GM12878 (cell line): ENCODE data around the gene CMSS1. TPM values are rescaled to one million over a fixed set of nuclear protein-coding genes. Genes with fewer than 3 reads are reported as not detected.

ENCODE experiments used
- ATAC-seq: fragments of 200-7000 bp; cut with Tn5 transposase; 3 replicates; pipeline ENCODE4 v1.9.1; 2020; ENCODE audit warnings: mild to moderate bottlenecking, moderate library complexity
- BruUV-seq: library from RNA; stranded (reverse); fragments of 400-500 nt; replicated peaks from 2 replicates; lab custom pipeline; 2021; lab: Mats Ljungman, UMichigan
- CTCF ChIA-PET: fragments of 300-600 bp; sonication (Branson Sonifier 250); formaldehyde crosslinking; extraction: SDS; loops from one replicate; lab custom pipeline; 2021; ENCODE audit warnings: inconsistent platforms; lab: Yijun Ruan, JAX
- POLR2A ChIA-PET: fragments of 350-600 bp; formaldehyde crosslinking; extraction: SDS; loops from one replicate; lab custom pipeline; 2021; ENCODE audit warnings: inconsistent platforms; lab: Charles Lee
- RAD21 ChIA-PET: fragments of 300-600 bp; sonication (Branson Sonifier 250); formaldehyde crosslinking; loops from one replicate; lab custom pipeline; 2023; ENCODE audit warnings: antibody characterized with exemption; ENCODE audit not compliant: unreplicated experiment; lab: Charles Lee
- SMC1A ChIA-PET: fragments of 300-600 bp; sonication (Branson Sonifier 250); formaldehyde crosslinking; loops from one replicate; lab custom pipeline; 2023; ENCODE audit not compliant: unreplicated experiment, uncharacterized antibody; lab: Charles Lee
- DNase-seq: peaks from one replicate; pipeline ENCODE4 v3.0.0-alpha.2; 2011; ENCODE audit warnings: low read depth, low spot score
- FAIRE-seq: peaks from 3 replicates; lab custom pipeline; 2011; peaks lifted over from hg19 to GRCh38; lab: Jason Lieb, UNC
- H2AFZ ChIP-seq: 2 replicates; pipeline ENCODE4 v1.6.0; 2011; ENCODE audit warnings: low read depth, low read length, control low read depth; ENCODE audit not compliant: control insufficient read depth
- H3K27ac ChIP-seq: 2 replicates; pipeline ENCODE4 v1.5.1; 2011; ENCODE audit warnings: control low read depth; ENCODE audit not compliant: control insufficient read depth, insufficient read depth
- H3K27me3 ChIP-seq, 2 experiments: replicated peaks in 1 of 2; 2 replicates each; pipeline versions ENCODE4 v1.6.0 to v1.6.1; 2011; ENCODE audit warnings: low read length in 1 of 2; ENCODE audit not compliant: control insufficient read depth in 2 of 2, insufficient read depth in 2 of 2
- H3K36me3 ChIP-seq, 2 experiments: 2 replicates each; pipeline ENCODE4 v1.5.1; 2011; ENCODE audit warnings: low read length in 1 of 2; ENCODE audit not compliant: control insufficient read depth in 2 of 2, insufficient read depth in 2 of 2
- H3K4me1 ChIP-seq: 2 replicates; pipeline ENCODE4 v1.6.1; 2011; ENCODE audit warnings: mild to moderate bottlenecking, low read length, moderate library complexity, mixed read lengths; ENCODE audit not compliant: control insufficient read depth, insufficient read depth
- H3K4me2 ChIP-seq: 2 replicates; pipeline ENCODE4 v1.6.0; 2011; ENCODE audit warnings: control low read depth; ENCODE audit not compliant: control insufficient read depth, insufficient read depth
- H3K4me3 ChIP-seq: fragments of 200-600 bp; sonication (generic); 2 replicates; pipeline ENCODE4 v1.5.1; 2016
- H3K79me2 ChIP-seq: 2 replicates; pipeline ENCODE4 v1.6.0; 2011; ENCODE audit warnings: low read length; ENCODE audit not compliant: control insufficient read depth, insufficient read depth
- H3K9ac ChIP-seq: 2 replicates; pipeline ENCODE4 v1.8.0; 2011; ENCODE audit warnings: low read length, control low read depth, mixed read lengths; ENCODE audit not compliant: control insufficient read depth, insufficient read depth
- H3K9me3 ChIP-seq: replicated peaks from 3 replicates; pipeline ENCODE4 v1.5.1; 2011; ENCODE audit warnings: mild to moderate bottlenecking, low read length; ENCODE audit not compliant: control insufficient read depth, insufficient read depth
- H4K20me1 ChIP-seq: 2 replicates; pipeline ENCODE4 v1.6.0; 2011; ENCODE audit not compliant: control insufficient read depth, insufficient read depth
- ATF3 ChIP-seq: IDR thresholded peaks from 2 replicates; pipeline ENCODE4 v1.6.1; 2011; ENCODE audit warnings: low read depth, mild to moderate bottlenecking, low read length, moderate library complexity, borderline replicate concordance; ENCODE audit errors: extremely low read depth
- CEBPB ChIP-seq, 2 experiments: fragments of 150-350 bp in 1 of 2; IDR thresholded peaks; 2 replicates each; pipeline ENCODE4 v1.6.1; 2012 to 2014; ENCODE audit warnings: low read depth in 2 of 2, low read length in 2 of 2, borderline replicate concordance in 1 of 2, inconsistent platforms in 1 of 2
- LARP7 ChIP-seq: fragments of 450-650 bp; IDR thresholded peaks from 2 replicates; pipeline ENCODE4 v1.6.1; 2017; ENCODE audit warnings: mild to moderate bottlenecking
- MEF2A ChIP-seq: IDR thresholded peaks from 2 replicates; pipeline ENCODE4 v1.6.1; 2011; ENCODE audit warnings: low read depth, mild to moderate bottlenecking, low read length, moderate library complexity; ENCODE audit not compliant: insufficient read depth
- NR2C2 ChIP-seq: IDR thresholded peaks from 2 replicates; pipeline ENCODE4 v1.6.1; 2011; ENCODE audit warnings: borderline replicate concordance, low read depth; ENCODE audit not compliant: control insufficient read depth, insufficient read length
- PKNOX1 ChIP-seq: fragments of 450-650 bp; IDR thresholded peaks from 2 replicates; pipeline ENCODE4 v1.6.1; 2016; ENCODE audit warnings: mild to moderate bottlenecking
- RBBP5 ChIP-seq: fragments of 200-600 bp; sonication (generic); conservative IDR thresholded peaks from 2 replicates; pipeline ENCODE4 v1.6.1; 2016
- RUNX3 ChIP-seq: IDR thresholded peaks from 2 replicates; pipeline ENCODE4 v1.6.1; 2012; ENCODE audit warnings: low read length, inconsistent platforms
- SIX5 ChIP-seq: IDR thresholded peaks from 2 replicates; pipeline ENCODE4 v1.6.1; 2011; ENCODE audit warnings: mild to moderate bottlenecking, low read depth, low read length, moderate library complexity; ENCODE audit not compliant: severe bottlenecking
- SREBF2 ChIP-seq: IDR thresholded peaks from 2 replicates; pipeline ENCODE4 v1.6.1; 2012; ENCODE audit warnings: mild to moderate bottlenecking, low read length
- SUZ12 ChIP-seq: fragments of 200-600 bp; sonication (generic); IDR thresholded peaks from one replicate; pipeline ENCODE4 v1.6.1; 2018; ENCODE audit warnings: antibody characterized with exemption, mild to moderate bottlenecking; ENCODE audit not compliant: unreplicated experiment
- ZNF24 ChIP-seq: fragments of 450-650 bp; IDR thresholded peaks from 2 replicates; pipeline ENCODE4 v1.6.1; 2017; ENCODE audit warnings: antibody characterized with exemption, mild to moderate bottlenecking
- ZNF687 ChIP-seq: fragments of 450-650 bp; IDR thresholded peaks from 2 replicates; pipeline ENCODE4 v1.6.1; 2017; ENCODE audit warnings: mild to moderate bottlenecking, moderate library complexity
- WGBS: methylation state at CpG from one replicate; pipeline ENCODE4 v1.1.6; 2016; ENCODE audit warnings: low lambda C conversion rate; ENCODE audit not compliant: insufficient replicate concordance, insufficient coverage; ENCODE audit errors: missing lambda C conversion rate; 5-methylcytosine and 5-hydroxymethylcytosine counted together
- in situ Hi-C: fragments of 300-500 bp; cut with MboI; formaldehyde crosslinking; loops from 9 replicates; pipeline ENCODE4 v1.14.3; 2018; ENCODE audit warnings: mixed read lengths
- intact Hi-C: fragments of 100-400 bp; cut with micrococcal nuclease; formaldehyde crosslinking; loops from one replicate; pipeline ENCODE4 v1.14.2; 2022; ENCODE audit not compliant: unreplicated experiment
- polyA plus RNA-seq, 11 experiments: library from polyadenylated mRNA; depleted of rRNA in 4 of 11; unstranded in 6 of 11; stranded (reverse) in 5 of 11; fragments of >200 nt; fragmentation: Nextera tagmentation in 4 of 11; fragmentation: Illumina TruSeq in 1 of 11; extraction: Ambion mirVana in 4 of 11; extraction: Trizol in 1 of 11; gene quantifications; 1 replicate in 1 of 11; 2 replicates in 10 of 11; pipeline versions ENCODE4 v1.2.1 to v1.2.3, GENCODE V29; 2011 to 2016; ENCODE audit warnings: inconsistent platforms in 2 of 11, missing spikeins in 2 of 11, low read depth in 1 of 11
- total RNA-seq, 4 experiments: library from RNA; depleted of rRNA in 3 of 4; stranded (reverse); fragments of >200 nt in 3 of 4; fragmentation: Illumina TruSeq in 1 of 4; extraction: Trizol in 1 of 4; gene quantifications; 2 replicates each; pipeline versions ENCODE4 v1.2.1 to v1.2.3, GENCODE V29; 2013 to 2021

CMSS1 gene
- total and polyA plus RNA-seq, 10 of the 15 experiments (the other 5 are each of a cell fraction or from before 2014, with no cell fraction given), result 31.0 to 118 (median 70.1) TPM

- Histone ChIP-seq H3K4me3 (no peak overlapping the region), H3K4me2 (no peak overlapping the region), H3K4me1 (no peaks in the 10 kb centered on the region), H3K79me2 (no peaks in the 10 kb centered on the region), H3K27me3 (no peaks in the 10 kb centered on the region), H3K36me3 (no peaks in the 10 kb centered on the region), H3K9me3 (no peaks in the 10 kb centered on the region), H4K20me1 (no peaks in the 10 kb centered on the region), H2AFZ (no peak overlapping the region), H3K27ac (no peak overlapping the region), H3K9ac (no peak overlapping the region)
- no peak for TF ChIP-seq ZNF24
- TF ChIP-seq SREBF2, result no peak
- no peak for TF ChIP-seq CEBPB (IDR thresholded peaks at IDR 0.05; ENCODE audit: borderline replicate concordance in 1 of 2, low read depth in 2 of 2, low read length in 2 of 2)
- no peak for TF ChIP-seq MEF2A
- no peak for TF ChIP-seq PKNOX1
- TF ChIP-seq ATF3, result no peak
- no peak for TF ChIP-seq SIX5
- TF ChIP-seq LARP7, result no peak
- no peak for TF ChIP-seq ZNF687
- no peak for TF ChIP-seq SUZ12
- no peak for TF ChIP-seq NR2C2
- TF ChIP-seq RUNX3, result no peak
- TF ChIP-seq RBBP5, result no peak
- 86% methylated on average over 5 of the region's 5 CpGs for WGBS
- RAD21 ChIA-PET, result no interaction called here
- BruUV-seq, result no TSS peak
- intact Hi-C loops (no loop called here), in situ Hi-C loops (no loop called here)
- FAIRE-seq, result no peak
- no peak for DNase-seq
- CTCF ChIA-PET, result no interaction called here
- POLR2A ChIA-PET, result no interaction called here
- ATAC-seq, result no peak
- SMC1A ChIA-PET, result no interaction called here
Observed at GRCh38 chr3:100120693-100121092, 303.0 kb downstream of the CMSS1 start.
